H1 (cell line): ENCODE results near the gene SH3YL1. TPM values are rescaled to one million over a fixed set of nuclear protein-coding genes. Genes with fewer than 3 reads are reported as not detected.

Source experiments
- CTCF ChIA-PET: fragments of 300-600 bp; sonication (Branson Sonifier 250); formaldehyde crosslinking; loops from one replicate; lab custom pipeline; 2021; ENCODE audit not compliant: partially characterized antibody; lab: Charles Lee
- POLR2A ChIA-PET: fragments of 300-600 bp; sonication (Branson Sonifier 250); formaldehyde crosslinking; loops from one replicate; lab custom pipeline; 2021; ENCODE audit warnings: inconsistent platforms; ENCODE audit not compliant: partially characterized antibody; lab: Charles Lee
- DNase-seq, 2 experiments: peaks; one replicate each; pipeline versions ENCODE4 v3.0.0 to v3.0.0-alpha.2; 2010 to 2022; ENCODE audit warnings: low spot score in 2 of 2, low read depth in 1 of 2, mixed read lengths in 1 of 2
- FAIRE-seq: peaks from 2 replicates; lab custom pipeline; 2011; peaks lifted over from hg19 to GRCh38; lab: Jason Lieb, UNC
- H2AFZ ChIP-seq: 2 replicates; pipeline ENCODE4 v1.8.1; 2012; ENCODE audit warnings: low read length, inconsistent platforms
- H2AK5ac ChIP-seq: 2 replicates; pipeline ENCODE4 v1.6.1; 2013; ENCODE audit warnings: low read depth, low read length
- H2BK120ac ChIP-seq: replicated peaks from 2 replicates; pipeline ENCODE3; 2013; ENCODE audit warnings: low read depth, low read length, inconsistent platforms
- H2BK12ac ChIP-seq: 2 replicates; pipeline ENCODE4 v1.6.1; 2013; ENCODE audit warnings: low read depth, low read length
- H2BK15ac ChIP-seq: 2 replicates; pipeline ENCODE4 v1.6.1; 2013; ENCODE audit warnings: low read length
- H2BK20ac ChIP-seq: 2 replicates; pipeline ENCODE4 v1.6.1; 2013; ENCODE audit warnings: low read length
- H2BK5ac ChIP-seq: 2 replicates; pipeline ENCODE4 v1.6.1; 2013; ENCODE audit warnings: low read depth, low read length
- H3K14ac ChIP-seq: 2 replicates; pipeline ENCODE4 v1.6.1; 2013; ENCODE audit warnings: inconsistent platforms; ENCODE audit not compliant: insufficient read length
- H3K18ac ChIP-seq: 2 replicates; pipeline ENCODE4 v1.6.1; 2013; ENCODE audit warnings: low read length; ENCODE audit errors: extremely low read depth
- H3K23ac ChIP-seq: 2 replicates; pipeline ENCODE4 v1.6.1; 2013; ENCODE audit warnings: inconsistent platforms; ENCODE audit not compliant: insufficient read length
- H3K23me2 ChIP-seq: 2 replicates; pipeline ENCODE4 v1.6.1; 2013; ENCODE audit warnings: low read depth, low read length
- H3K27ac ChIP-seq: 2 replicates; pipeline ENCODE4 v1.6.1; 2011; ENCODE audit warnings: low read depth, low read length, inconsistent platforms
- H3K27me3 ChIP-seq, 4 experiments: replicated peaks in 1 of 4; 1 replicate in 1 of 4; 2 replicates in 3 of 4; pipeline versions ENCODE4 v1.6.1 to v1.8.1; 2011 to 2013; ENCODE audit warnings: low read length in 3 of 4, mild to moderate bottlenecking in 3 of 4, inconsistent platforms in 2 of 4, mixed read lengths in 2 of 4, moderate library complexity in 1 of 4; ENCODE audit not compliant: control insufficient read depth in 3 of 4, insufficient read depth in 3 of 4; ENCODE audit errors: extremely low read depth in 1 of 4
- H3K36me3 ChIP-seq, 4 experiments: 2 replicates each; pipeline versions ENCODE4 v1.6.1 to v1.8.1; 2011 to 2013; ENCODE audit warnings: mild to moderate bottlenecking in 4 of 4, low read length in 3 of 4, moderate library complexity in 2 of 4, control low read depth in 1 of 4, inconsistent platforms in 1 of 4; ENCODE audit not compliant: insufficient read depth in 4 of 4, control insufficient read depth in 2 of 4
- H3K4ac ChIP-seq: replicated peaks from 2 replicates; pipeline ENCODE3; 2013; ENCODE audit warnings: low read length, low read depth, mixed read lengths, inconsistent platforms; ENCODE audit not compliant: insufficient read length
- H3K4me1 ChIP-seq, 4 experiments: replicated peaks in 1 of 4; 1 replicate in 1 of 4; 2 replicates in 3 of 4; pipeline versions ENCODE4 v1.6.1 to v1.8.1; 2011 to 2013; ENCODE audit warnings: low read length in 3 of 4, inconsistent platforms in 2 of 4, mixed read lengths in 1 of 4; ENCODE audit not compliant: insufficient read depth in 4 of 4, control insufficient read depth in 3 of 4
- H3K4me2 ChIP-seq, 2 experiments: 2 replicates each; pipeline versions ENCODE4 v1.6.1 to v1.8.1; 2011 to 2013; ENCODE audit warnings: low read depth in 2 of 2, low read length in 2 of 2, control low read depth in 1 of 2, inconsistent platforms in 1 of 2, mild to moderate bottlenecking in 1 of 2; ENCODE audit not compliant: insufficient read depth in 1 of 2
- H3K4me3 ChIP-seq, 4 experiments: fragments of 200-600, 300-600 bp in 1 of 4; sonication (generic), shearing (Covaris generic), sonication (Bioruptor Twin) in 1 of 4; 2 replicates each; pipeline versions ENCODE4 v1.5.1 to v1.8.1; 2011 to 2016; ENCODE audit warnings: low read length in 4 of 4, low read depth in 3 of 4, control low read depth in 2 of 4, inconsistent platforms in 2 of 4, mild to moderate bottlenecking in 2 of 4, mixed read lengths in 1 of 4, moderate library complexity in 1 of 4; ENCODE audit not compliant: insufficient read depth in 2 of 4; ENCODE audit errors: extremely low read depth in 1 of 4
- H3K56ac ChIP-seq: replicated peaks from 2 replicates; pipeline ENCODE3; 2013; ENCODE audit warnings: low read depth, mild to moderate bottlenecking, mixed read lengths, low read length, inconsistent platforms; ENCODE audit not compliant: insufficient read length
- H3K79me1 ChIP-seq: 2 replicates; pipeline ENCODE4 v1.6.1; 2013; ENCODE audit warnings: low read depth, low read length, control low read depth
- H3K79me2 ChIP-seq, 2 experiments: 2 replicates each; pipeline versions ENCODE4 v1.6.1 to v1.8.1; 2012 to 2013; ENCODE audit warnings: low read length in 2 of 2, mild to moderate bottlenecking in 2 of 2, inconsistent platforms in 1 of 2; ENCODE audit not compliant: insufficient read depth in 2 of 2, control insufficient read depth in 1 of 2
- H3K9ac ChIP-seq, 4 experiments: replicated peaks in 1 of 4; 1 replicate in 1 of 4; 2 replicates in 3 of 4; pipeline versions ENCODE4 v1.6.1 to v1.8.1; 2011 to 2013; ENCODE audit warnings: low read depth in 3 of 4, low read length in 3 of 4, control low read depth in 2 of 4, mild to moderate bottlenecking in 2 of 4, moderate library complexity in 2 of 4, inconsistent platforms in 1 of 4; ENCODE audit errors: extremely low read depth in 1 of 4
- H3K9me3 ChIP-seq, 2 experiments: 2 replicates each; pipeline versions ENCODE4 v1.6.1 to v1.8.1; 2012 to 2013; ENCODE audit warnings: mild to moderate bottlenecking in 2 of 2, moderate library complexity in 2 of 2, control low read depth in 1 of 2, inconsistent platforms in 1 of 2, low read depth in 1 of 2, low read length in 1 of 2, mixed read lengths in 1 of 2; ENCODE audit not compliant: insufficient read depth in 2 of 2
- H4K20me1 ChIP-seq, 2 experiments: replicated peaks in 1 of 2; 2 replicates each; pipeline versions ENCODE3 to v1.8.1; 2011 to 2013; ENCODE audit warnings: inconsistent platforms in 2 of 2, low read length in 2 of 2, mild to moderate bottlenecking in 1 of 2; ENCODE audit not compliant: insufficient read depth in 2 of 2, control insufficient read depth in 1 of 2
- H4K5ac ChIP-seq: 2 replicates; pipeline ENCODE4 v1.6.1; 2013; ENCODE audit warnings: low read length, low read depth, mixed read lengths, inconsistent platforms; ENCODE audit not compliant: insufficient read length
- H4K8ac ChIP-seq: 2 replicates; pipeline ENCODE4 v1.8.0; 2013; ENCODE audit warnings: mild to moderate bottlenecking, moderate library complexity, low read length, inconsistent platforms; ENCODE audit not compliant: insufficient read depth; ENCODE audit errors: extremely low read depth
- H4K91ac ChIP-seq: replicated peaks from 2 replicates; pipeline ENCODE3; 2013; ENCODE audit warnings: low read length, mixed read lengths, inconsistent platforms; ENCODE audit not compliant: insufficient read length
- BRCA1 ChIP-seq: IDR thresholded peaks from 2 replicates; pipeline ENCODE4 v1.6.1; 2012; ENCODE audit warnings: low read depth, low read length, improper control_type of control experiment
- CHD1 ChIP-seq: IDR thresholded peaks from 2 replicates; pipeline ENCODE4 v1.6.1; 2012; ENCODE audit warnings: low read depth, low read length, improper control_type of control experiment
- FOSL1 ChIP-seq: IDR thresholded peaks from 2 replicates; pipeline ENCODE4 v1.6.1; 2011; ENCODE audit warnings: mild to moderate bottlenecking, low read depth, low read length, moderate library complexity; ENCODE audit not compliant: insufficient read depth
- JUN ChIP-seq: IDR thresholded peaks from 2 replicates; pipeline ENCODE4 v1.6.1; 2011; ENCODE audit warnings: low read depth, mild to moderate bottlenecking, improper control_type of control experiment, low read length
- KDM1A ChIP-seq: fragments of 200-600, 300-600 bp; sonication (generic); IDR thresholded peaks from 2 replicates; pipeline ENCODE4 v1.7.1; 2016; ENCODE audit warnings: mild to moderate bottlenecking, low read length, borderline replicate concordance
- WGBS, 2 experiments: shearing (Covaris generic) in 1 of 2; methylation state at CpG; one replicate each; pipeline versions ENCODE4 v1.1.6 to v1.1.7; 2013 to 2015; ENCODE audit warnings: low lambda C conversion rate in 2 of 2, mixed read lengths in 2 of 2, inconsistent platforms in 1 of 2, low coverage in 1 of 2, missing lambda C conversion rate in 1 of 2; ENCODE audit not compliant: insufficient replicate concordance in 2 of 2, insufficient coverage in 1 of 2, insufficient read length in 1 of 2; ENCODE audit errors: extremely low coverage in 1 of 2, missing lambda C conversion rate in 1 of 2; 5-methylcytosine and 5-hydroxymethylcytosine counted together
- polyA plus RNA-seq, 7 experiments: library from polyadenylated mRNA; depleted of rRNA in 3 of 7; stranded (reverse) in 5 of 7; unstranded in 2 of 7; fragments of >200 nt in 5 of 7; fragments of 200-250 nt in 2 of 7; gene quantifications; 1 replicate in 5 of 7; 2 replicates in 1 of 7; 4 replicates in 1 of 7; pipeline versions ENCODE4 v1.2.1 to v1.2.3, GENCODE V29; 2011 to 2013; ENCODE audit warnings: missing spikeins in 2 of 7, mixed read lengths in 2 of 7
- total RNA-seq: library from RNA; stranded (reverse); fragmentation: NEBNext Ultra II Directional; extraction: Animal tissue kit (Norgen Biotek cat#: 25700); gene quantifications from 2 replicates; pipeline ENCODE4 v1.2.1, GENCODE V29; 2021
- TF ChIP-seq, protein P1 (sequence below): IDR thresholded peaks from 2 replicates; pipeline ENCODE4 v1.6.1; 2012; ENCODE audit warnings: inconsistent platforms

The SH3YL1 gene
- total and polyA plus RNA-seq, 2 of the 8 experiments (the other 6 are each of a cell fraction or from before 2014, with no cell fraction given): 13.6 to 37.2 TPM

- Histone ChIP-seq H3K4ac (no peak overlapping the region), H3K27ac (no peak overlapping the region), H2BK15ac (no peak overlapping the region), H4K5ac (no peak overlapping the region), H3K23ac (no peak overlapping the region), H3K4me1 (no peaks in the 10 kb centered on the region), H3K9ac (no peak overlapping the region), H4K20me1 (no peaks in the 10 kb centered on the region), H3K36me3 (no peaks in the 10 kb centered on the region; a peak in 2 of 8 replicates), H3K79me1 (no peaks in the 10 kb centered on the region), H4K91ac (no peak overlapping the region), H2BK20ac (no peak overlapping the region), H2BK12ac (no peak overlapping the region), H2BK120ac (no peak overlapping the region), H3K27me3 (no peaks in the 10 kb centered on the region), H2AK5ac (no peak overlapping the region), H4K8ac (no peak overlapping the region), H2AFZ (no peak overlapping the region), H3K56ac (no peak overlapping the region), H2BK5ac (no peak overlapping the region), H3K4me3 (no peak overlapping the region), H3K23me2 (no peaks in the 10 kb centered on the region), H3K9me3 (peaks cover 26 to 30% of the 10 kb centered on the region in 2 experiments), H3K14ac (no peak overlapping the region), H3K79me2 (no peaks in the 10 kb centered on the region), H3K4me2 (no peak overlapping the region), H3K18ac (no peak overlapping the region)
- FAIRE-seq (no peak), DNase-seq (no peak)
- POLR2A ChIA-PET: no interaction called here
- TF ChIP-seq KDM1A (no peak), FOSL1 (no peak), JUN (no peak), CHD1 (no peak), BRCA1 (no peak)
- TF ChIP-seq, protein P1, sequence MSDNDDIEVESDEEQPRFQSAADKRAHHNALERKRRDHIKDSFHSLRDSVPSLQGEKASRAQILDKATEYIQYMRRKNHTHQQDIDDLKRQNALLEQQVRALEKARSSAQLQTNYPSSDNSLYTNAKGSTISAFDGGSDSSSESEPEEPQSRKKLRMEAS: no peak
- WGBS, 2 experiments: 93% methylated on average over 3 of the region's 3 CpGs; no CpG with 5 or more reads in 1 of the 2 experiments
- CTCF ChIA-PET: no interaction called here
Measured at GRCh38 chr2:180311-180710, 83.5 kb downstream of the SH3YL1 start.
